K562 (cell line): Measurements from ENCODE around the gene NEURL1B. TPM values are rescaled to one million over a fixed set of nuclear protein-coding genes. Genes with fewer than 3 reads are reported as not detected.

Experiments used
- ATAC-seq: fragments of 200-7000 bp; cut with Tn5 transposase; 3 replicates; pipeline ENCODE4 v1.9.1; 2020; ENCODE audit warnings: moderate library complexity
- BruUV-seq: library from RNA; stranded (reverse); fragments of 400-500 nt; replicated peaks from 2 replicates; lab custom pipeline; 2021; lab: Mats Ljungman, UMichigan
- CTCF ChIA-PET: fragments of 300-600 bp; formaldehyde crosslinking; extraction: SDS; loops from one replicate; lab custom pipeline; 2021; ENCODE audit warnings: low intra/inter-chr PET ratio; lab: Yijun Ruan, JAX
- POLR2A ChIA-PET: fragments of 300-600, 350-650 bp; sonication (Branson Sonifier 250); formaldehyde crosslinking; extraction: SDS; loops from one replicate; lab custom pipeline; 2021; ENCODE audit warnings: antibody characterized with exemption, inconsistent platforms; lab: Yijun Ruan, JAX
- DNase-seq, 4 experiments: peaks; one replicate each; pipeline versions ENCODE4 v3.0.0 to v3.0.0-alpha.2; 2011 to 2018; ENCODE audit warnings: low spot score in 3 of 4, mixed read lengths in 3 of 4; ENCODE audit errors: extremely low read depth in 1 of 4
- FAIRE-seq: peaks from 2 replicates; lab custom pipeline; 2011; peaks lifted over from hg19 to GRCh38; lab: Jason Lieb, UNC
- H2AFZ ChIP-seq: 2 replicates; pipeline ENCODE4 v1.6.0; 2011; ENCODE audit warnings: low read depth, low read length, control low read depth, inconsistent platforms
- H3K27ac ChIP-seq: fragments of 200-600 bp; 3 replicates; pipeline ENCODE4 v1.8.0; 2011; ENCODE audit warnings: low read depth, mild to moderate bottlenecking, control low read depth, inconsistent platforms, low read length, moderate library complexity, mixed read lengths; ENCODE audit errors: extremely low read depth
- H3K27me3 ChIP-seq, 2 experiments: fragments of 300-600 bp in 1 of 2; 2 replicates in 1 of 2; 3 replicates in 1 of 2; pipeline versions ENCODE4 v1.6.0 to v1.8.0; 2011; ENCODE audit warnings: inconsistent platforms in 2 of 2, low read length in 2 of 2, mild to moderate bottlenecking in 1 of 2, mixed read lengths in 1 of 2, moderate library complexity in 1 of 2; ENCODE audit not compliant: control insufficient read depth in 2 of 2, insufficient read depth in 2 of 2
- H3K36me3 ChIP-seq: fragments of 300-600 bp; 3 replicates; pipeline ENCODE4 v1.8.0; 2011; ENCODE audit warnings: mild to moderate bottlenecking, low read length, inconsistent platforms; ENCODE audit not compliant: control insufficient read depth, insufficient read depth
- H3K4me1 ChIP-seq, 2 experiments: fragments of 200-600 bp in 1 of 2; replicated peaks in 1 of 2; 2 replicates in 1 of 2; 3 replicates in 1 of 2; pipeline versions ENCODE4 v1.5.1 to v1.8.0; 2011; ENCODE audit warnings: inconsistent platforms in 2 of 2, low read length in 2 of 2, mild to moderate bottlenecking in 1 of 2, mixed read lengths in 1 of 2, moderate library complexity in 1 of 2; ENCODE audit not compliant: control insufficient read depth in 2 of 2, insufficient read depth in 2 of 2
- H3K4me2 ChIP-seq: 2 replicates; pipeline ENCODE4 v1.6.1; 2011; ENCODE audit warnings: low read length, control low read depth, inconsistent platforms, mixed read lengths; ENCODE audit not compliant: insufficient read depth
- H3K4me3 ChIP-seq: fragments of 200-600 bp; sonication (generic), shearing (Covaris generic); 2 replicates; pipeline ENCODE4 v1.5.1; 2016; ENCODE audit warnings: control low read depth, inconsistent platforms
- H3K79me2 ChIP-seq: fragments of 200-600 bp; 3 replicates; pipeline ENCODE4 v1.8.0; 2011; ENCODE audit warnings: low read length, inconsistent platforms; ENCODE audit not compliant: control insufficient read depth, insufficient read depth
- H3K9ac ChIP-seq, 2 experiments: 2 replicates each; pipeline versions ENCODE4 v1.6.0 to v1.6.1; 2011; ENCODE audit warnings: low read depth in 2 of 2, low read length in 2 of 2, control low read depth in 1 of 2, inconsistent platforms in 1 of 2, mild to moderate bottlenecking in 1 of 2, mixed read lengths in 1 of 2; ENCODE audit not compliant: insufficient read depth in 1 of 2
- H3K9me1 ChIP-seq: one replicate; pipeline ENCODE4 v1.6.0; 2011; ENCODE audit warnings: inconsistent platforms, mild to moderate bottlenecking, low read length, moderate library complexity; ENCODE audit not compliant: control insufficient read depth, insufficient read depth
- H3K9me3 ChIP-seq: replicated peaks from 2 replicates; pipeline ENCODE4 v1.5.1; 2011; ENCODE audit warnings: low read depth, low read length, inconsistent platforms; ENCODE audit not compliant: control insufficient read depth, insufficient read depth
- H4K20me1 ChIP-seq: replicated peaks from 2 replicates; pipeline ENCODE4 v1.6.1; 2011; ENCODE audit warnings: low read length, inconsistent platforms, mixed read lengths; ENCODE audit not compliant: control insufficient read depth, insufficient read depth
- CREB1 ChIP-seq, 2 experiments: sonication (generic) in 1 of 2; formaldehyde crosslinking in 1 of 2; IDR thresholded peaks; 2 replicates each; pipeline versions ENCODE4 v1.6.1 to v1.8.0; 2012 to 2022; ENCODE audit warnings: inconsistent platforms in 1 of 2, mild to moderate bottlenecking in 1 of 2, missing genetic modification reagents in 1 of 2, moderate library complexity in 1 of 2
- FOXA3 ChIP-seq, 2 experiments: fragments of 450-650 bp in 1 of 2; sonication (generic) in 1 of 2; formaldehyde crosslinking; IDR thresholded peaks in 1 of 2; conservative IDR thresholded peaks in 1 of 2; 2 replicates each; pipeline versions ENCODE4 v1.4.0 to v1.8.0; 2020 to 2022; ENCODE audit warnings: mild to moderate bottlenecking in 2 of 2, missing genetic modification reagents in 1 of 2
- MAFK ChIP-seq: IDR thresholded peaks from 2 replicates; pipeline ENCODE4 v1.6.1; 2011; ENCODE audit warnings: low read length, improper control_type of control experiment
- NR1H2 ChIP-seq: sonication (generic); formaldehyde crosslinking; IDR thresholded peaks from 2 replicates; pipeline ENCODE4 v1.4.0; 2020; ENCODE audit warnings: mild to moderate bottlenecking, missing genetic modification reagents
- PURB ChIP-seq: sonication (generic); formaldehyde crosslinking; IDR thresholded peaks from 2 replicates; pipeline ENCODE4 v1.9.0; 2021; ENCODE audit warnings: low read depth, mild to moderate bottlenecking, missing genetic modification reagents
- STAG1 ChIP-seq: sonication (generic); formaldehyde crosslinking; IDR thresholded peaks from 2 replicates; pipeline ENCODE4 v1.5.0; 2020; ENCODE audit warnings: missing genetic modification reagents, borderline replicate concordance
- TRIM24 ChIP-seq, 2 experiments: fragments of 450-650 bp; IDR thresholded peaks; 2 replicates each; pipeline ENCODE4 v1.6.1; 2016
- YBX1 ChIP-seq: fragments of 450-650 bp; IDR thresholded peaks from 2 replicates; pipeline ENCODE4 v1.7.1; 2016; ENCODE audit warnings: mild to moderate bottlenecking
- ZKSCAN3 ChIP-seq: fragments of 250-450 bp; sonication (Bioruptor Pico); IDR thresholded peaks from 2 replicates; pipeline ENCODE4 v1.4.0; 2020
- ZNF124 ChIP-seq: sonication (generic); formaldehyde crosslinking; IDR thresholded peaks from 2 replicates; pipeline ENCODE4 v1.8.1; 2022; ENCODE audit warnings: missing genetic modification reagents
- ZNF165 ChIP-seq: fragments of 250-450 bp; sonication (Bioruptor Pico); IDR thresholded peaks from 2 replicates; pipeline ENCODE4 v1.4.0; 2020; ENCODE audit warnings: borderline replicate concordance
- ZNF740 ChIP-seq, 3 experiments: fragments of 200-800 bp in 1 of 3; sonication (Bioruptor generic) in 1 of 3; sonication (generic) in 1 of 3; formaldehyde crosslinking in 1 of 3; IDR thresholded peaks; 2 replicates each; pipeline versions ENCODE4 v1.6.1 to v1.8.0; 2016 to 2022; ENCODE audit warnings: mild to moderate bottlenecking in 2 of 3, missing compliant biosample characterization in 2 of 3, missing genetic modification characterization in 2 of 3, missing genetic modification reagents in 1 of 3
- WGBS: fragments of 100-300 bp; shearing (Covaris generic); methylation state at CpG from one replicate; pipeline ENCODE4 v1.1.6; 2016; ENCODE audit warnings: low coverage, mixed read lengths; ENCODE audit not compliant: insufficient coverage; ENCODE audit errors: missing lambda C conversion rate; 5-methylcytosine and 5-hydroxymethylcytosine counted together
- in situ Hi-C: fragments of 300-500 bp; cut with MboI; formaldehyde crosslinking; loops from 4 replicates; pipeline ENCODE4 v1.15.0; 2018; ENCODE audit warnings: inconsistent platforms, mixed read lengths
- intact Hi-C: fragments of 100-400 bp; cut with micrococcal nuclease; formaldehyde crosslinking; loops from 2 replicates; pipeline ENCODE4 v1.14.2; 2022
- polyA plus RNA-seq, 8 experiments: library from polyadenylated mRNA; depleted of rRNA in 4 of 8; stranded (reverse) in 5 of 8; unstranded in 3 of 8; fragments of >200 nt; fragmentation: Nextera tagmentation in 2 of 8; fragmentation: Illumina TruSeq in 1 of 8; extraction: Ambion mirVana in 2 of 8; extraction: Trizol in 1 of 8; gene quantifications; 2 replicates each; pipeline versions ENCODE4 v1.2.1 to v1.2.3, GENCODE V29; 2011 to 2014; ENCODE audit warnings: inconsistent platforms in 1 of 8, missing spikeins in 1 of 8
- total RNA-seq, 7 experiments: library from RNA; depleted of rRNA in 6 of 7; stranded (reverse); fragments of >200 nt in 6 of 7; fragmentation: Illumina TruSeq in 2 of 7; extraction: Trizol in 2 of 7; gene quantifications; 2 replicates each; pipeline versions ENCODE4 v1.2.1 to v1.2.3, GENCODE V29; 2011 to 2021; ENCODE audit warnings: low replicate concordance in 1 of 7
- TF ChIP-seq, protein P1 (sequence below): fragments of 250-450 bp; sonication (Bioruptor Pico); IDR thresholded peaks from 2 replicates; pipeline ENCODE4 v1.5.0; 2021
- TF ChIP-seq, protein P2 (sequence below), 2 experiments: IDR thresholded peaks in 1 of 2; conservative IDR thresholded peaks in 1 of 2; 2 replicates each; pipeline ENCODE4 v1.6.1; 2016; ENCODE audit warnings: low read depth in 2 of 2, mild to moderate bottlenecking in 1 of 2, missing compliant biosample characterization in 1 of 2, missing genetic modification characterization in 1 of 2, moderate library complexity in 1 of 2

NEURL1B gene
- total and polyA plus RNA-seq, 9 of the 15 experiments (the other 6 are each of a cell fraction or from before 2014, with no cell fraction given), result 0.04 TPM; not detected in 8

DNA sequence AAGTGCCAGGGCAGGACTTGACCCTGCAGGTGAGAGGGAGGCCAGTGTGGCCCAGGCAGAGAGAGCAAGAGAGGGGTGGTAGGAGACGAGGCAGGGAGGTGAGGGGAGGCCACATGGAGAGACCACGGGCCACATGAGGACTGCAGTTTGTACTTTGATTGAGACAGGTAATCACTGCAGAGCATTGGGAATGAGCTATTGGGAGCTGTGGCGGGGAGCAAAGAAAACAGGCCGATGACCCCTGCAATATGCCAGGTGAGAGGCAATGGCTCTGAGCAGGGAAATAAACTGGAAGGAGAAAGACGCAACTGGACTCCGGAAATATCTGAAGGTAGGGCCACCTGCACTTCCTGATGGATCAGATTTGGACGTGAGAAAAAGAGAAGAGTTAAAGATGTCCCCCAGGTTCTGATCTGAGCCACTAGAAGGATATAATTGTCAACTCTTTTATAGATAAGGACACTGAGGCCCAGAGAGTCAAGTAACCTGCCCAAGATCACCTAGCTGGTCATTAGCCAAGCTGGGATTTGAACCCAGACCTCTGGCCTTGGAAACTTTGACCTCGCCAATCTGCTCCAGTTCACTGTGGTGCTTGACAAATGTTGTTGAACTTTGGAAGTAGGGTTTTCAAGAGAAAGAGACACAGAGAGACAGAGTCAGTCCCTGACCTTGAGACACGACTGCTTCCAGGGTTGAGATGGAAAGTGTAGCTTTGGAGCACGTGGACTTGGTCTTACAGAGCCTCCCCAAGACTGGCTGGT is 87.6 kb downstream of the NEURL1B start (continued):
- TF ChIP-seq NR1H2, result no peak
- no peak for TF ChIP-seq STAG1 (CRISPR knock-in tag)

DNA sequence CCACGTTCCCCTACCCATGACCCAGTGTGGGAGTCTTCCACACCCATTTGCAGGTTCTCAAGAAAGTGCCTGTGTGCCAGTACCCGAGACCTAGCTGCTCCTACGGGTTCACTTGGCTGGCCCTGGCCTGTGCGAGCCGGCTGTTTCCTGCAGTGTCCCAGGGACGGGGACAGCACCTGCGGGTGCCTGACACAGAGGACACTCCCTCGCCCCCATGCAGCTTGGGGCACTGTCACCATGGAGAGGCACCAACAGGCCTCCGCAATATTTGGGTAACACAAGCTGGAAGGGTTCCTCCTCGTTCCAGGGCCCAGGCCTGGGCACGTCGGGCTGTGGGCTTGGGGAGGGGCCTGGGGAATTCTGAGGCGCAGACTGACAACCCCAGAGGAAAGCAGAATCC is 88.5 kb downstream of the NEURL1B start:
- Histone ChIP-seq H3K9me3 (no peaks in the 10 kb centered on the region), H3K9ac (no peak overlapping the region), H3K4me1 (peaks cover 0 to 12% of the 10 kb centered on the region in 2 experiments; a peak in 2 of 5 replicates), H3K79me2 (no peaks in the 10 kb centered on the region), H3K9me1 (no peaks in the 10 kb centered on the region), H3K27me3 (peaks cover 13 to 36% of the 10 kb centered on the region in 2 experiments; a peak in 4 of 5 replicates), H4K20me1 (0 out of 2 replicates have a peak, but pooled peaks cover 2% of the 10 kb centered on the region), H2AFZ (no peak overlapping the region), H3K4me2 (no peak overlapping the region), H3K27ac (no peak overlapping the region), H3K4me3 (no peak overlapping the region), H3K36me3 (no peaks in the 10 kb centered on the region)
- ChIA-PET CTCF (interaction anchor here (0.8 kb wide), 1 partner anchor 36 kb away, joined by 5 read pairs; no protein-coding TSS in a partner anchor), POLR2A (interaction anchor here (0.7 kb wide), 1 partner anchor 243 kb away, joined by 3 read pairs; no protein-coding TSS in a partner anchor)
- intact Hi-C loops, result no loop called here
- no peak for FAIRE-seq
- in situ Hi-C loops, result no loop called here
- no TSS peak for BruUV-seq
- no peak for ATAC-seq
- DNase-seq, result no peak
- WGBS, result 36% methylated on average over 13 of the region's 13 CpGs
- no peak for TF ChIP-seq ZNF124 (CRISPR knock-in tag)
- TF ChIP-seq, protein P1, sequence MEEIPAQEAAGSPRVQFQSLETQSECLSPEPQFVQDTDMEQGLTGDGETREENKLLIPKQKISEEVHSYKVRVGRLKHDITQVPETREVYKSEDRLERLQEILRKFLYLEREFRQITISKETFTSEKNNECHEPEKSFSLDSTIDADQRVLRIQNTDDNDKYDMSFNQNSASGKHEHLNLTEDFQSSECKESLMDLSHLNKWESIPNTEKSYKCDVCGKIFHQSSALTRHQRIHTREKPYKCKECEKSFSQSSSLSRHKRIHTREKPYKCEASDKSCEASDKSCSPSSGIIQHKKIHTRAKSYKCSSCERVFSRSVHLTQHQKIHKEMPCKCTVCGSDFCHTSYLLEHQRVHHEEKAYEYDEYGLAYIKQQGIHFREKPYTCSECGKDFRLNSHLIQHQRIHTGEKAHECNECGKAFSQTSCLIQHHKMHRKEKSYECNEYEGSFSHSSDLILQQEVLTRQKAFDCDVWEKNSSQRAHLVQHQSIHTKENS (CRISPR knock-in tag), result no peak
- no peak for TF ChIP-seq YBX1
- TF ChIP-seq, protein P2, sequence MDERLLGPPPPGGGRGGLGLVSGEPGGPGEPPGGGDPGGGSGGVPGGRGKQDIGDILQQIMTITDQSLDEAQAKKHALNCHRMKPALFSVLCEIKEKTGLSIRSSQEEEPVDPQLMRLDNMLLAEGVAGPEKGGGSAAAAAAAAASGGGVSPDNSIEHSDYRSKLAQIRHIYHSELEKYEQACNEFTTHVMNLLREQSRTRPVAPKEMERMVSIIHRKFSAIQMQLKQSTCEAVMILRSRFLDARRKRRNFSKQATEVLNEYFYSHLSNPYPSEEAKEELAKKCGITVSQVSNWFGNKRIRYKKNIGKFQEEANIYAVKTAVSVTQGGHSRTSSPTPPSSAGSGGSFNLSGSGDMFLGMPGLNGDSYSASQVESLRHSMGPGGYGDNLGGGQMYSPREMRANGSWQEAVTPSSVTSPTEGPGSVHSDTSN (CRISPR knock-in tag; IDR thresholded peaks at IDR 0.05; ENCODE audit: low read depth), result no peak
- TF ChIP-seq, protein P2 (tag; conservative IDR thresholded peaks at IDR 0.05; ENCODE audit: low read depth), result no peak
- TF ChIP-seq MAFK, result no peak
- TF ChIP-seq TRIM24 (IDR thresholded peaks at IDR 0.05), result no peak
- no peak for TF ChIP-seq FOXA3 (CRISPR knock-in tag; conservative IDR thresholded peaks at IDR 0.05 in 1 of 2, IDR thresholded peaks at IDR 0.05 in 1 of 2)
- no peak for TF ChIP-seq ZKSCAN3 (CRISPR knock-in tag)
- no peak for TF ChIP-seq CREB1 (IDR thresholded peaks at IDR 0.05)
- no peak for TF ChIP-seq CREB1 (CRISPR knock-in tag; IDR thresholded peaks at IDR 0.05)
- no peak for TF ChIP-seq PURB (CRISPR knock-in tag)
- no peak for TF ChIP-seq ZNF740 (CRISPR knock-in tag; IDR thresholded peaks at IDR 0.05)
- no peak for TF ChIP-seq ZNF740 (tag; IDR thresholded peaks at IDR 0.05)
- TF ChIP-seq ZNF165 (CRISPR knock-in tag), result no peak
